Body of pancreas (tissue), 4 donors: Measurements from ENCODE around the gene PARP16.

Source experiments
- POLR2A ChIP-seq, 3 donors: fragments of 450-650 bp; IDR thresholded peaks; one replicate each; pipeline ENCODE4 v1.6.1; 2016; ENCODE audit warnings: antibody characterized with exemption in 3 of 3, mild to moderate bottlenecking in 2 of 3
- TF ChIP-seq, protein P1 (sequence below), 7 experiments: fragments of 450-650 bp in 4 of 7; fragments of 200-600 bp in 3 of 7; sonication (generic) in 3 of 7; IDR thresholded peaks; one replicate each; pipeline ENCODE4 v1.5.1; 2016 to 2019; ENCODE audit warnings: antibody characterized with exemption in 7 of 7

DNA sequence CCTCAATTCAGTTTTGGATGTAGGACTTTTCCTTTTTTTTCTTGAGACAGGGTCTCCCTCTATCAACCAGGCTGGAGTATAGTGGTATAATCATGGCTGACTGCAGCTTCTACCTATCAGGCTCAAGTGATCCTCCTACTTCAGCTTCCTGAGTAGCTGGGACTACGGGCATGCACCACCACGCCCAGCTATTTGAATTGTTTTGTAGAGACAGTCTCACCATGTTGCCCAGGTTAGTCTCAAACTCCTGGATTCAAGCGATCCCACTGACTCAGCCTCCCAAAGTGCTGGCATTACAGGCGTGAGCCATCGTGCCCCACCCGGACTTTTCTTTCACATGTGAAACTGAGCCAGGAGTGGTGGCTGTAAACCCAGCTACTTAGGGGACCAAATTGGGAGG, 21.3 kb upstream of the PARP16 start:
- TF ChIP-seq, protein P1, sequence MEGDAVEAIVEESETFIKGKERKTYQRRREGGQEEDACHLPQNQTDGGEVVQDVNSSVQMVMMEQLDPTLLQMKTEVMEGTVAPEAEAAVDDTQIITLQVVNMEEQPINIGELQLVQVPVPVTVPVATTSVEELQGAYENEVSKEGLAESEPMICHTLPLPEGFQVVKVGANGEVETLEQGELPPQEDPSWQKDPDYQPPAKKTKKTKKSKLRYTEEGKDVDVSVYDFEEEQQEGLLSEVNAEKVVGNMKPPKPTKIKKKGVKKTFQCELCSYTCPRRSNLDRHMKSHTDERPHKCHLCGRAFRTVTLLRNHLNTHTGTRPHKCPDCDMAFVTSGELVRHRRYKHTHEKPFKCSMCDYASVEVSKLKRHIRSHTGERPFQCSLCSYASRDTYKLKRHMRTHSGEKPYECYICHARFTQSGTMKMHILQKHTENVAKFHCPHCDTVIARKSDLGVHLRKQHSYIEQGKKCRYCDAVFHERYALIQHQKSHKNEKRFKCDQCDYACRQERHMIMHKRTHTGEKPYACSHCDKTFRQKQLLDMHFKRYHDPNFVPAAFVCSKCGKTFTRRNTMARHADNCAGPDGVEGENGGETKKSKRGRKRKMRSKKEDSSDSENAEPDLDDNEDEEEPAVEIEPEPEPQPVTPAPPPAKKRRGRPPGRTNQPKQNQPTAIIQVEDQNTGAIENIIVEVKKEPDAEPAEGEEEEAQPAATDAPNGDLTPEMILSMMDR (IDR thresholded peaks at IDR 0.05) = no peak
- TF ChIP-seq POLR2A (IDR thresholded peaks at IDR 0.05) = no peak
